Measurements from ENCODE around the gene LGI1. TPM values are rescaled to one million over a fixed set of nuclear protein-coding genes. Genes with fewer than 3 reads are reported as not detected.

LGI1 gene
- total RNA-seq (2022; extraction: Qiagen RNA extraction) = not detected in 5 replicates

DNA sequence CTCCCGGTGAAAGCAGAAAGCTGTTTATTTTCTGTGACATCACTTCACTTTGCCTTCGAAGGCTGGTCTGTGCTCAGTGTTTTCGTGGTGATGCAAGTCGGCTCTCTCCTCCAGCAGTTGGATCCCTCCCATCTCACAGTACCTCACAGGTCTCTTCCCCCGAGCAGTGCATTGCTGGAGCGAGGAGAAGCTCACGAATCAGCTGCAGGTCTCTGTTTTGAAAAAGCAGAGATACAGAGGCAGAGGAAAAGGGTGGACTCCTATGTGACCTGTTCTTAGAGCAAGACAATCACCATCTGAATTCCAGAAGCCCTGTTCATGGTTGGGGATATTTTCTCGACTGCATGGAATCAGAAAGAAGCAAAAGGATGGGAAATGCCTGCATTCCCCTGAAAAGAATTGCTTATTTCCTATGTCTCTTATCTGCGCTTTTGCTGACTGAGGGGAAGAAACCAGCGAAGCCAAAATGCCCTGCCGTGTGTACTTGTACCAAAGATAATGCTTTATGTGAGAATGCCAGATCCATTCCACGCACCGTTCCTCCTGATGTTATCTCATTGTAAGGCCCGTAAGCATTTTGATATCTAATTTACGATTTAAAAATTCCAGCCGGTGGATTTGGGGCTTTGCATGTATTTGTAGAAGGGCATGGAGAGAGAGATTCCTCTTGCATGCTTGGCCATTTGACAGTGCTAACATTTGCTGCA is at the start of gene LGI1:
LGI1 (plus strand) TSS at position 136 of the 707 bp plus-strand sequence; CDS start at position 345, 209 bp downstream.

Other genes with a start within 250 kb of the LGI1 start
- 0.06 to 0.12 TPM (median 0.08 TPM) in 5 replicates for gene FFAR4, start 191.3 kb upstream of the LGI1 start, total RNA-seq (2022; extraction: Qiagen RNA extraction)
- 5.0 to 10.5 TPM (median 9.5 TPM) in 5 replicates for gene RBP4, start 156.7 kb upstream of the LGI1 start, total RNA-seq (2022; extraction: Qiagen RNA extraction)
- not detected in 5 replicates for gene PDE6C, start 145.4 kb upstream of the LGI1 start, total RNA-seq (2022; extraction: Qiagen RNA extraction)
- gene FRA10AC1, start 55.3 kb upstream of the LGI1 start, total RNA-seq (2022; extraction: Qiagen RNA extraction) = 4.6 to 5.7 TPM (median 5.1 TPM) in 5 replicates
- gene SLC35G1, start 136.0 kb downstream of the LGI1 start, total RNA-seq (2022; extraction: Qiagen RNA extraction) = 7.3 to 10.7 TPM (median 8.6 TPM) in 5 replicates
- gene PLCE1, start 236.0 kb downstream of the LGI1 start, total RNA-seq (2022; extraction: Qiagen RNA extraction) = 5.8 to 8.5 TPM (median 7.7 TPM) in 5 replicates